ENCODE data around the gene TMEFF2.

The TMEFF2 gene

DNA sequence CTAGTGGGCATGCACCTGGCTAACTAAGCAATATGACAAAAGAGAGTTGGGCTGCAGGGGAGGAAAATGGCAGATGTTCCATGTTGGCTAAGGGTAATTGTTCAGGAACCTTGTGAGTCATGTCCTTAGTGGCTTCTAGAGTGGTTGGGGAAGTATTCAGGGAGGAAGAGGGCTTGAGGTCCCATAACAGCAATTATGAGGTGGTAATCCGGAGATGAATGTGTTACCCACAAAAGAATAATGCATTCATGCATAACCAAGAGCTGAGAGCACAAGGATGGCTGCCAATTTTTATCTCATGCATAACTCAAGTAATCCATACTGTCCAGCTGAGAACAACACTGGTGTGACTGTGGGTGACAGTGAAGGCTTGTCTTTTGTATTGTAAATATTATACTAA, 42.9 kb downstream of the TMEFF2 start (continued):
- TF ChIP-seq, protein P1, sequence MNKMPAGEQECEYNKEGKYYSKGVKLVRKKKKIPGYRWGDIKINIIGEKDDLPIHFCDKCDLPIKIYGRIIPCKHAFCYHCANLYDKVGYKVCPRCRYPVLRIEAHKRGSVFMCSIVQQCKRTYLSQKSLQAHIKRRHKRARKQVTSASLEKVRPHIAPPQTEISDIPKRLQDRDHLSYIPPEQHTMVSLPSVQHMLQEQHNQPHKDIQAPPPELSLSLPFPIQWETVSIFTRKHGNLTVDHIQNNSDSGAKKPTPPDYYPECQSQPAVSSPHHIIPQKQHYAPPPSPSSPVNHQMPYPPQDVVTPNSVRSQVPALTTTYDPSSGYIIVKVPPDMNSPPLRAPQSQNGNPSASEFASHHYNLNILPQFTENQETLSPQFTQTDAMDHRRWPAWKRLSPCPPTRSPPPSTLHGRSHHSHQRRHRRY (tag by site-specific recombination; IDR thresholded peaks at IDR 0.05), result no peak
- TF ChIP-seq ZNF654 (tag by site-specific recombination; IDR thresholded peaks at IDR 0.05; ENCODE audit: low read depth), result no peak
- TF ChIP-seq OSR2 (tag by site-specific recombination; IDR thresholded peaks at IDR 0.05), result no peak
- TF ChIP-seq, protein P2, sequence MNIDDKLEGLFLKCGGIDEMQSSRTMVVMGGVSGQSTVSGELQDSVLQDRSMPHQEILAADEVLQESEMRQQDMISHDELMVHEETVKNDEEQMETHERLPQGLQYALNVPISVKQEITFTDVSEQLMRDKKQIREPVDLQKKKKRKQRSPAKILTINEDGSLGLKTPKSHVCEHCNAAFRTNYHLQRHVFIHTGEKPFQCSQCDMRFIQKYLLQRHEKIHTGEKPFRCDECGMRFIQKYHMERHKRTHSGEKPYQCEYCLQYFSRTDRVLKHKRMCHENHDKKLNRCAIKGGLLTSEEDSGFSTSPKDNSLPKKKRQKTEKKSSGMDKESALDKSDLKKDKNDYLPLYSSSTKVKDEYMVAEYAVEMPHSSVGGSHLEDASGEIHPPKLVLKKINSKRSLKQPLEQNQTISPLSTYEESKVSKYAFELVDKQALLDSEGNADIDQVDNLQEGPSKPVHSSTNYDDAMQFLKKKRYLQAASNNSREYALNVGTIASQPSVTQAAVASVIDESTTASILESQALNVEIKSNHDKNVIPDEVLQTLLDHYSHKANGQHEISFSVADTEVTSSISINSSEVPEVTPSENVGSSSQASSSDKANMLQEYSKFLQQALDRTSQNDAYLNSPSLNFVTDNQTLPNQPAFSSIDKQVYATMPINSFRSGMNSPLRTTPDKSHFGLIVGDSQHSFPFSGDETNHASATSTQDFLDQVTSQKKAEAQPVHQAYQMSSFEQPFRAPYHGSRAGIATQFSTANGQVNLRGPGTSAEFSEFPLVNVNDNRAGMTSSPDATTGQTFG (tag by site-specific recombination; IDR thresholded peaks at IDR 0.05; ENCODE audit: borderline replicate concordance), result no peak
- TF ChIP-seq, protein P3, sequence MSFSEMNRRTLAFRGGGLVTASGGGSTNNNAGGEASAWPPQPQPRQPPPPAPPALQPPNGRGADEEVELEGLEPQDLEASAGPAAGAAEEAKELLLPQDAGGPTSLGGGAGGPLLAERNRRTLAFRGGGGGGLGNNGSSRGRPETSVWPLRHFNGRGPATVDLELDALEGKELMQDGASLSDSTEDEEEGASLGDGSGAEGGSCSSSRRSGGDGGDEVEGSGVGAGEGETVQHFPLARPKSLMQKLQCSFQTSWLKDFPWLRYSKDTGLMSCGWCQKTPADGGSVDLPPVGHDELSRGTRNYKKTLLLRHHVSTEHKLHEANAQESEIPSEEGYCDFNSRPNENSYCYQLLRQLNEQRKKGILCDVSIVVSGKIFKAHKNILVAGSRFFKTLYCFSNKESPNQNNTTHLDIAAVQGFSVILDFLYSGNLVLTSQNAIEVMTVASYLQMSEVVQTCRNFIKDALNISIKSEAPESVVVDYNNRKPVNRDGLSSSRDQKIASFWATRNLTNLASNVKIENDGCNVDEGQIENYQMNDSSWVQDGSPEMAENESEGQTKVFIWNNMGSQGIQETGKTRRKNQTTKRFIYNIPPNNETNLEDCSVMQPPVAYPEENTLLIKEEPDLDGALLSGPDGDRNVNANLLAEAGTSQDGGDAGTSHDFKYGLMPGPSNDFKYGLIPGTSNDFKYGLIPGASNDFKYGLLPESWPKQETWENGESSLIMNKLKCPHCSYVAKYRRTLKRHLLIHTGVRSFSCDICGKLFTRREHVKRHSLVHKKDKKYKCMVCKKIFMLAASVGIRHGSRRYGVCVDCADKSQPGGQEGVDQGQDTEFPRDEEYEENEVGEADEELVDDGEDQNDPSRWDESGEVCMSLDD (tag by site-specific recombination; IDR thresholded peaks at IDR 0.05), result no peak
- TF ChIP-seq, protein P4, sequence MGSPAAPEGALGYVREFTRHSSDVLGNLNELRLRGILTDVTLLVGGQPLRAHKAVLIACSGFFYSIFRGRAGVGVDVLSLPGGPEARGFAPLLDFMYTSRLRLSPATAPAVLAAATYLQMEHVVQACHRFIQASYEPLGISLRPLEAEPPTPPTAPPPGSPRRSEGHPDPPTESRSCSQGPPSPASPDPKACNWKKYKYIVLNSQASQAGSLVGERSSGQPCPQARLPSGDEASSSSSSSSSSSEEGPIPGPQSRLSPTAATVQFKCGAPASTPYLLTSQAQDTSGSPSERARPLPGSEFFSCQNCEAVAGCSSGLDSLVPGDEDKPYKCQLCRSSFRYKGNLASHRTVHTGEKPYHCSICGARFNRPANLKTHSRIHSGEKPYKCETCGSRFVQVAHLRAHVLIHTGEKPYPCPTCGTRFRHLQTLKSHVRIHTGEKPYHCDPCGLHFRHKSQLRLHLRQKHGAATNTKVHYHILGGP (tag by site-specific recombination; IDR thresholded peaks at IDR 0.05), result no peak
- no peak for TF ChIP-seq ZNF132 (tag by site-specific recombination; IDR thresholded peaks at IDR 0.05; ENCODE audit: borderline replicate concordance)
- no peak for TF ChIP-seq SCRT2 (tag by site-specific recombination; IDR thresholded peaks at IDR 0.05)

DNA sequence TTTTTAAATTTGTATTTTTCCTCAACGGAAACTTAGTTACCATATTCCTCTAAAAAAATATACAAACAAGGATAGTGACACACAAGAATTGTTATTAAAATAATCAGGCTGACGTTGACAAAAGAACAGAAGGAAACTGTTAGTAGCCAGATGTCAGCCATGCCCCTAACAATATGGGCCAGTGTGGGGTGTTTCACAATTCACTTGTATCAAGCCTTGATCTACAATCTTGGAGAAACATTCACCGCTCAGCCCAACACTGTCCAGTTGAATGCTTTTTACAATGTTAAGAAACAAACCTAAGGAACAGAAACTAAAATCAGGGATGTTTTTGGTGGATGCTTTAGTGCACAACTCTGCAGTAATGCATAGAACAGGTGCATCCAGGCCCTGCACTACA, 44.6 kb downstream of the TMEFF2 start:
- H3K4me1 ChIP-seq (ENCODE audit: control insufficient read depth, insufficient read depth, low read length), result no peaks in the 10 kb centered on the region; the same call in 1 of the 2 replicates
- H3K9me3 ChIP-seq (ENCODE audit: control insufficient read depth, insufficient read depth, low read depth, low read length), result no peaks in the 10 kb centered on the region
- CTCF ChIA-PET, result interaction anchor here (1.4 kb wide), 1 partner anchor 12 kb away, joined by 11 read pairs; no protein-coding TSS in a partner anchor
- H3K4me3 ChIP-seq (ENCODE audit: low read depth, low read length), result no peak overlapping the region
- H3K36me3 ChIP-seq (ENCODE audit: control insufficient read depth in 2 of 2, insufficient read depth in 1 of 2, low read length in 2 of 2), result no peaks in the 10 kb centered on the region
- POLR2A ChIA-PET, result no interaction called here
- H3K27ac ChIP-seq (ENCODE audit: extremely low read depth, low read depth, low read length), result no peak overlapping the region
- TF ChIP-seq ZNF2 (tag by site-specific recombination; IDR thresholded peaks at IDR 0.05), result no peak
- no peak for TF ChIP-seq ZNF707 (tag by site-specific recombination; IDR thresholded peaks at IDR 0.05)
- no peak for TF ChIP-seq ZNF600 (tag by site-specific recombination; IDR thresholded peaks at IDR 0.05)
- no peak for TF ChIP-seq ZNF404 (tag by site-specific recombination; IDR thresholded peaks at IDR 0.05)
- TF ChIP-seq, protein P5, sequence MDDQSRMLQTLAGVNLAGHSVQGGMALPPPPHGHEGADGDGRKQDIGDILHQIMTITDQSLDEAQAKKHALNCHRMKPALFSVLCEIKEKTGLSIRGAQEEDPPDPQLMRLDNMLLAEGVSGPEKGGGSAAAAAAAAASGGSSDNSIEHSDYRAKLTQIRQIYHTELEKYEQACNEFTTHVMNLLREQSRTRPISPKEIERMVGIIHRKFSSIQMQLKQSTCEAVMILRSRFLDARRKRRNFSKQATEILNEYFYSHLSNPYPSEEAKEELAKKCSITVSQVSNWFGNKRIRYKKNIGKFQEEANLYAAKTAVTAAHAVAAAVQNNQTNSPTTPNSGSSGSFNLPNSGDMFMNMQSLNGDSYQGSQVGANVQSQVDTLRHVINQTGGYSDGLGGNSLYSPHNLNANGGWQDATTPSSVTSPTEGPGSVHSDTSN (CRISPR knock-in tag; IDR thresholded peaks at IDR 0.05), result no peak
- TF ChIP-seq ZFHX2 (tag by site-specific recombination; conservative IDR thresholded peaks at IDR 0.05), result no peak
- no peak for TF ChIP-seq ZFP3 (tag by site-specific recombination; IDR thresholded peaks at IDR 0.05; ENCODE audit: low read depth)
- no peak for TF ChIP-seq ZNF248 (tag by site-specific recombination; IDR thresholded peaks at IDR 0.05)
- TF ChIP-seq, protein P6, sequence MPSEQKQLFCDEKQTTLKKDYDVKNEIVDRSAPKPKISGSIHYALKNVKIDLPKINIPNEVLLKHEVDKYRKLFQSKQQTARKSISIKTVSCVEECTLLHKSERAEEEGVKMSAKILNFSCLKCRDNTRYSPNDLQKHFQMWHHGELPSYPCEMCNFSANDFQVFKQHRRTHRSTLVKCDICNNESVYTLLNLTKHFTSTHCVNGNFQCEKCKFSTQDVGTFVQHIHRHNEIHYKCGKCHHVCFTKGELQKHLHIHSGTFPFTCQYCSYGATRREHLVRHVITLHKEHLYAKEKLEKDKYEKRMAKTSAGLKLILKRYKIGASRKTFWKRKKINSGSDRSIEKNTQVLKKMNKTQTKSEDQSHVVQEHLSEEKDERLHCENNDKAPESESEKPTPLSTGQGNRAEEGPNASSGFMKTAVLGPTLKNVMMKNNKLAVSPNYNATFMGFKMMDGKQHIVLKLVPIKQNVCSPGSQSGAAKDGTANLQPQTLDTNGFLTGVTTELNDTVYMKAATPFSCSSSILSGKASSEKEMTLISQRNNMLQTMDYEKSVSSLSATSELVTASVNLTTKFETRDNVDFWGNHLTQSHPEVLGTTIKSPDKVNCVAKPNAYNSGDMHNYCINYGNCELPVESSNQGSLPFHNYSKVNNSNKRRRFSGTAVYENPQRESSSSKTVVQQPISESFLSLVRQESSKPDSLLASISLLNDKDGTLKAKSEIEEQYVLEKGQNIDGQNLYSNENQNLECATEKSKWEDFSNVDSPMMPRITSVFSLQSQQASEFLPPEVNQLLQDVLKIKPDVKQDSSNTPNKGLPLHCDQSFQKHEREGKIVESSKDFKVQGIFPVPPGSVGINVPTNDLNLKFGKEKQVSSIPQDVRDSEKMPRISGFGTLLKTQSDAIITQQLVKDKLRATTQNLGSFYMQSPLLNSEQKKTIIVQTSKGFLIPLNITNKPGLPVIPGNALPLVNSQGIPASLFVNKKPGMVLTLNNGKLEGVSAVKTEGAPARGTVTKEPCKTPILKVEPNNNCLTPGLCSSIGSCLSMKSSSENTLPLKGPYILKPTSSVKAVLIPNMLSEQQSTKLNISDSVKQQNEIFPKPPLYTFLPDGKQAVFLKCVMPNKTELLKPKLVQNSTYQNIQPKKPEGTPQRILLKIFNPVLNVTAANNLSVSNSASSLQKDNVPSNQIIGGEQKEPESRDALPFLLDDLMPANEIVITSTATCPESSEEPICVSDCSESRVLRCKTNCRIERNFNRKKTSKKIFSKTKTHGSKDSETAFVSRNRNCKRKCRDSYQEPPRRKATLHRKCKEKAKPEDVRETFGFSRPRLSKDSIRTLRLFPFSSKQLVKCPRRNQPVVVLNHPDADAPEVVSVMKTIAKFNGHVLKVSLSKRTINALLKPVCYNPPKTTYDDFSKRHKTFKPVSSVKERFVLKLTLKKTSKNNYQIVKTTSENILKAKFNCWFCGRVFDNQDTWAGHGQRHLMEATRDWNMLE (tag by site-specific recombination; conservative IDR thresholded peaks at IDR 0.05; ENCODE audit: low read depth), result no peak
- TF ChIP-seq ZNF174 (tag by site-specific recombination; IDR thresholded peaks at IDR 0.05), result no peak
- no peak for TF ChIP-seq ZNF776 (tag by site-specific recombination; IDR thresholded peaks at IDR 0.05; ENCODE audit: borderline replicate concordance)
- TF ChIP-seq, protein P7, sequence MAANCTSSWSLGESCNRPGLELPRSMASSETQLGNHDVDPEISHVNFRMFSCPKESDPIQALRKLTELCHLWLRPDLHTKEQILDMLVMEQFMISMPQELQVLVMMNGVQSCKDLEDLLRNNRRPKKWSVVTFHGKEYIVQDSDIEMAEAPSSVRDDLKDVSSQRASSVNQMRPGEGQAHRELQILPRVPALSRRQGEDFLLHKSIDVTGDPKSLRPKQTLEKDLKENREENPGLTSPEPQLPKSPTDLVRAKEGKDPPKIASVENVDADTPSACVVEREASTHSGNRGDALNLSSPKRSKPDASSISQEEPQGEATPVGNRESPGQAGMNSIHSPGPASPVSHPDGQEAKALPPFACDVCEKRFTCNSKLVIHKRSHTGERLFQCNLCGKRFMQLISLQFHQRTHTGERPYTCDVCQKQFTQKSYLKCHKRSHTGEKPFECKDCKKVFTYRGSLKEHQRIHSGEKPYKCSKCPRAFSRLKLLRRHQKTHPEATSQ (tag by site-specific recombination; IDR thresholded peaks at IDR 0.05), result no peak
- TF ChIP-seq ZNF560 (tag by site-specific recombination; IDR thresholded peaks at IDR 0.05; ENCODE audit: borderline replicate concordance), result no peak
- TF ChIP-seq ZNF157 (tag by site-specific recombination; IDR thresholded peaks at IDR 0.05), result no peak

All from HEK293 (cell line).